Endothelial cell of umbilical vein (primary cell): ENCODE results near the gene CACNA1C. TPM values are rescaled to one million over a fixed set of nuclear protein-coding genes. Genes with fewer than 3 reads are reported as not detected.

Source experiments
- BruUV-seq: library from RNA; stranded (reverse); fragments of 400-500 nt; replicated peaks from 2 replicates; lab custom pipeline; 2021; lab: Mats Ljungman, UMichigan
- CTCF ChIA-PET: fragments of 300-600, 350-600 bp; sonication (Branson Sonifier 250); formaldehyde crosslinking; loops from one replicate; lab custom pipeline; 2021; ENCODE audit warnings: antibody characterized with exemption, inconsistent platforms; lab: Charles Lee
- POLR2A ChIA-PET: fragments of 300-600, 350-600 bp; sonication (Branson Sonifier 250); formaldehyde crosslinking; loops from one replicate; lab custom pipeline; 2021; ENCODE audit warnings: antibody characterized with exemption, inconsistent platforms; lab: Charles Lee
- DNase-seq: peaks from one replicate; pipeline ENCODE4 v3.0.0-alpha.2; 2011; ENCODE audit warnings: low read depth, low spot score
- FAIRE-seq: peaks from 2 replicates; lab custom pipeline; 2011; peaks lifted over from hg19 to GRCh38; lab: Jason Lieb, UNC
- H2AFZ ChIP-seq: 2 replicates; pipeline ENCODE4 v1.6.0; 2012; ENCODE audit warnings: low read depth, low read length, control low read depth, inconsistent platforms
- H3K27ac ChIP-seq: 2 replicates; pipeline ENCODE4 v1.5.1; 2011; ENCODE audit warnings: low read depth, mild to moderate bottlenecking, control low read depth, low read length, moderate library complexity; ENCODE audit not compliant: insufficient read depth
- H3K27me3 ChIP-seq, 2 experiments: 2 replicates each; pipeline versions ENCODE4 v1.6.0 to v1.6.1; 2011; ENCODE audit warnings: low read length in 2 of 2, mixed read lengths in 1 of 2; ENCODE audit not compliant: control insufficient read depth in 2 of 2, insufficient read depth in 2 of 2
- H3K36me3 ChIP-seq, 2 experiments: 2 replicates in 1 of 2; 3 replicates in 1 of 2; pipeline ENCODE4 v1.5.1; 2011; ENCODE audit warnings: low read length in 2 of 2, mild to moderate bottlenecking in 1 of 2, moderate library complexity in 1 of 2; ENCODE audit not compliant: control insufficient read depth in 2 of 2, insufficient read depth in 2 of 2; ENCODE audit errors: extremely low read depth in 1 of 2
- H3K4me1 ChIP-seq: 3 replicates; pipeline ENCODE4 v1.5.1; 2011; ENCODE audit warnings: mild to moderate bottlenecking, low read length; ENCODE audit not compliant: control insufficient read depth, insufficient read depth; ENCODE audit errors: extremely low read depth
- H3K4me2 ChIP-seq: 2 replicates; pipeline ENCODE4 v1.6.1; 2011; ENCODE audit warnings: low read length, control low read depth, mixed read lengths; ENCODE audit not compliant: insufficient read depth
- H3K4me3 ChIP-seq, 3 experiments: fragments of 200-600 bp in 1 of 3; sonication (generic), shearing (Covaris generic) in 1 of 3; replicated peaks in 1 of 3; 2 replicates each; pipeline ENCODE4 v1.5.1; 2011 to 2016; ENCODE audit warnings: control low read depth in 3 of 3, low read length in 3 of 3, mild to moderate bottlenecking in 2 of 3, inconsistent platforms in 1 of 3, low read depth in 1 of 3, moderate library complexity in 1 of 3; ENCODE audit not compliant: insufficient read depth in 1 of 3
- H3K79me2 ChIP-seq: 2 replicates; pipeline ENCODE4 v1.6.0; 2012; ENCODE audit warnings: low read length, inconsistent platforms; ENCODE audit not compliant: control insufficient read depth, insufficient read depth
- H3K9ac ChIP-seq: replicated peaks from 2 replicates; pipeline ENCODE3; 2011; ENCODE audit warnings: low read length, control low read depth; ENCODE audit not compliant: insufficient read depth; ENCODE audit errors: extremely low read depth
- H3K9me1 ChIP-seq: replicated peaks from 3 replicates; pipeline ENCODE4 v1.6.0; 2011; ENCODE audit warnings: mild to moderate bottlenecking, low read length; ENCODE audit not compliant: control insufficient read depth, insufficient read depth; ENCODE audit errors: extremely low read depth
- H3K9me3 ChIP-seq: replicated peaks from 2 replicates; pipeline ENCODE4 v1.5.1; 2012; ENCODE audit warnings: low read length, inconsistent platforms; ENCODE audit not compliant: control insufficient read depth, insufficient read depth
- H4K20me1 ChIP-seq: replicated peaks from 2 replicates; pipeline ENCODE3; 2011; ENCODE audit warnings: mild to moderate bottlenecking, low read length; ENCODE audit not compliant: control insufficient read depth, insufficient read depth; ENCODE audit errors: extremely low read depth
- CTCF ChIP-seq, 2 donors: IDR thresholded peaks; 1 replicate in 1 of 2; 2 replicates in 1 of 2; pipeline ENCODE4 v1.5.1; 2011; ENCODE audit warnings: low read length in 2 of 2, mild to moderate bottlenecking in 2 of 2, moderate library complexity in 2 of 2, control low read depth in 1 of 2, inconsistent platforms in 1 of 2, low read depth in 1 of 2; ENCODE audit not compliant: insufficient read depth in 1 of 2; ENCODE audit errors: extremely low read depth in 1 of 2
- EZH2 ChIP-seq: IDR thresholded peaks from 2 replicates; pipeline ENCODE4 v1.6.1; 2012; ENCODE audit warnings: borderline replicate concordance, low read depth, mild to moderate bottlenecking, moderate library complexity, low read length, inconsistent platforms; ENCODE audit not compliant: severe bottlenecking
- FOS ChIP-seq: IDR thresholded peaks from 2 replicates; pipeline ENCODE4 v1.6.1; 2011; ENCODE audit warnings: mild to moderate bottlenecking, low read length, moderate library complexity, borderline replicate concordance; ENCODE audit not compliant: insufficient read depth
- GATA2 ChIP-seq: IDR thresholded peaks from 2 replicates; pipeline ENCODE4 v1.7.0; 2011; ENCODE audit warnings: low read depth, mild to moderate bottlenecking, moderate library complexity, mixed read lengths, low read length; ENCODE audit not compliant: insufficient read length, insufficient read depth
- JUN ChIP-seq: IDR thresholded peaks from 2 replicates; pipeline ENCODE4 v1.6.1; 2011; ENCODE audit warnings: borderline replicate concordance, low read depth; ENCODE audit not compliant: insufficient read length, insufficient read depth
- MYC ChIP-seq: IDR thresholded peaks from one replicate; pipeline ENCODE4 v1.6.1; 2011; ENCODE audit warnings: mild to moderate bottlenecking, low read depth, low read length
- POLR2A ChIP-seq: IDR thresholded peaks from 2 replicates; pipeline ENCODE4 v1.6.1; 2012; ENCODE audit warnings: low read depth, mild to moderate bottlenecking, control low read depth, low read length
- POLR2AphosphoS5 ChIP-seq: IDR thresholded peaks from 2 replicates; pipeline ENCODE4 v1.6.1; 2012; ENCODE audit warnings: low read depth, mild to moderate bottlenecking, control low read depth, low read length, moderate library complexity; ENCODE audit not compliant: insufficient read depth
- dilution Hi-C: fragments of 300-500 bp; cut with MboI; formaldehyde crosslinking; loops from one replicate; pipeline ENCODE4 v1.15.0; 2019; ENCODE audit warnings: low sequenced_read_pairs; ENCODE audit not compliant: extremely low pct_ligation_motif_present
- intact Hi-C: fragments of 100-400 bp; cut with micrococcal nuclease; formaldehyde crosslinking; loops from one replicate; pipeline ENCODE4 v1.10.0; 2022
- polyA plus RNA-seq, 4 experiments: library from polyadenylated mRNA; depleted of rRNA in 3 of 4; stranded (reverse) in 3 of 4; unstranded in 1 of 4; fragments of >200 nt; gene quantifications; 2 replicates each; pipeline versions ENCODE4 v1.2.1 to v1.2.3, GENCODE V29; 2011 to 2012; ENCODE audit warnings: missing spikeins in 1 of 4
- total RNA-seq: library from RNA; stranded (reverse); gene quantifications from 2 replicates; pipeline ENCODE4 v1.2.3, GENCODE V29; 2021
- TF ChIP-seq, protein P1 (sequence below): IDR thresholded peaks from 2 replicates; pipeline ENCODE4 v1.6.1; 2011; ENCODE audit not compliant: insufficient read depth, insufficient read length

The CACNA1C gene
- total and polyA plus RNA-seq, 2 donors (not counting 3 experiments of a cell fraction or from before 2014, with no cell fraction given) = not detected

DNA sequence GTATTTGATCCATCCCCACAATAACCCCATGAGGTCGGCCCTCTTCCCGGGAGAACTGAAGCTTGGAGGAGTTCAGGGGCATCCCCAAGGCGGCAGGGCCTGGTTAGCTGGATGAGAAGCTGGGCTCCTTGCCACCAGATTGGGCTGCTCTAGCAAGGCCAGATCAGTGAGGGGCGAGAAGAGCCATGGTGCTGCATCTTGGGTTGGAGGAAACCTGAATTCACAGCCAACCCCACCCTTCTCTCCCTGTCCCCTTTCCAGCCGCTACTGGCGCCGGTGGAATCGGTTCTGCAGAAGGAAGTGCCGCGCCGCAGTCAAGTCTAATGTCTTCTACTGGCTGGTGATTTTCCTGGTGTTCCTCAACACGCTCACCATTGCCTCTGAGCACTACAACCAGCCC is 513.4 kb downstream of the CACNA1C start:
- BruUV-seq = no TSS peak
- peaks cover 0 to 4% of the 10 kb centered on the region in 2 experiments for H3K27me3 ChIP-seq
- no peaks in the 10 kb centered on the region for H3K9me1 ChIP-seq
- H4K20me1 ChIP-seq = no peaks in the 10 kb centered on the region
- no peak overlapping the region for H3K9ac ChIP-seq
- TF ChIP-seq EZH2 (no peak), CTCF (IDR thresholded peaks at IDR 0.05; ENCODE audit: extremely low read depth in 1 of 2, insufficient read depth in 1 of 2, low read depth in 1 of 2, low read length in 2 of 2) (no peak), POLR2A (no peak), FOS (no peak), JUN (no peak), MYC (no peak), POLR2AphosphoS5 (no peak), GATA2 (no peak)
- TF ChIP-seq, protein P1, sequence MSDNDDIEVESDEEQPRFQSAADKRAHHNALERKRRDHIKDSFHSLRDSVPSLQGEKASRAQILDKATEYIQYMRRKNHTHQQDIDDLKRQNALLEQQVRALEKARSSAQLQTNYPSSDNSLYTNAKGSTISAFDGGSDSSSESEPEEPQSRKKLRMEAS = no peak
- no peaks in the 10 kb centered on the region for H3K9me3 ChIP-seq
- dilution Hi-C loops (no loop called here), intact Hi-C loops (no loop called here)
- no peak for DNase-seq
- H3K79me2 ChIP-seq = no peaks in the 10 kb centered on the region
- no peak overlapping the region for H2AFZ ChIP-seq
- H3K4me2 ChIP-seq = no peak overlapping the region
- no peaks in the 10 kb centered on the region for H3K4me1 ChIP-seq
- ChIA-PET CTCF (no interaction called here), POLR2A (no interaction called here)
- no peak overlapping the region for H3K27ac ChIP-seq
- no peak for FAIRE-seq
- no peaks in the 10 kb centered on the region for H3K36me3 ChIP-seq
- no peak overlapping the region for H3K4me3 ChIP-seq
